Endothelial cell of umbilical vein (primary cell): ENCODE measurements around the gene CABP2. TPM values are rescaled to one million over a fixed set of nuclear protein-coding genes. Genes with fewer than 3 reads are reported as not detected.
A peak's percentile ranks its signal among the peaks of the same experiment; 100 is the strongest.

ENCODE experiments used
- BruUV-seq: library from RNA; stranded (reverse); fragments of 400-500 nt; replicated peaks from 2 replicates; lab custom pipeline; 2021; lab: Mats Ljungman, UMichigan
- CTCF ChIA-PET: fragments of 300-600, 350-600 bp; sonication (Branson Sonifier 250); formaldehyde crosslinking; loops from one replicate; lab custom pipeline; 2021; ENCODE audit warnings: antibody characterized with exemption, inconsistent platforms; lab: Charles Lee
- POLR2A ChIA-PET: fragments of 300-600, 350-600 bp; sonication (Branson Sonifier 250); formaldehyde crosslinking; loops from one replicate; lab custom pipeline; 2021; ENCODE audit warnings: antibody characterized with exemption, inconsistent platforms; lab: Charles Lee
- DNase-seq: peaks from one replicate; pipeline ENCODE4 v3.0.0-alpha.2; 2011; ENCODE audit warnings: low read depth, low spot score
- FAIRE-seq: peaks from 2 replicates; lab custom pipeline; 2011; peaks lifted over from hg19 to GRCh38; lab: Jason Lieb, UNC
- H2AFZ ChIP-seq: 2 replicates; pipeline ENCODE4 v1.6.0; 2012; ENCODE audit warnings: low read depth, low read length, control low read depth, inconsistent platforms
- H3K27ac ChIP-seq: 2 replicates; pipeline ENCODE4 v1.5.1; 2011; ENCODE audit warnings: low read depth, mild to moderate bottlenecking, control low read depth, low read length, moderate library complexity; ENCODE audit not compliant: insufficient read depth
- H3K27me3 ChIP-seq, 2 experiments: 2 replicates each; pipeline versions ENCODE4 v1.6.0 to v1.6.1; 2011; ENCODE audit warnings: low read length in 2 of 2, mixed read lengths in 1 of 2; ENCODE audit not compliant: control insufficient read depth in 2 of 2, insufficient read depth in 2 of 2
- H3K36me3 ChIP-seq, 2 experiments: 2 replicates in 1 of 2; 3 replicates in 1 of 2; pipeline ENCODE4 v1.5.1; 2011; ENCODE audit warnings: low read length in 2 of 2, mild to moderate bottlenecking in 1 of 2, moderate library complexity in 1 of 2; ENCODE audit not compliant: control insufficient read depth in 2 of 2, insufficient read depth in 2 of 2; ENCODE audit errors: extremely low read depth in 1 of 2
- H3K4me1 ChIP-seq: 3 replicates; pipeline ENCODE4 v1.5.1; 2011; ENCODE audit warnings: mild to moderate bottlenecking, low read length; ENCODE audit not compliant: control insufficient read depth, insufficient read depth; ENCODE audit errors: extremely low read depth
- H3K4me2 ChIP-seq: 2 replicates; pipeline ENCODE4 v1.6.1; 2011; ENCODE audit warnings: low read length, control low read depth, mixed read lengths; ENCODE audit not compliant: insufficient read depth
- H3K4me3 ChIP-seq, 3 experiments: fragments of 200-600 bp in 1 of 3; sonication (generic), shearing (Covaris generic) in 1 of 3; replicated peaks in 1 of 3; 2 replicates each; pipeline ENCODE4 v1.5.1; 2011 to 2016; ENCODE audit warnings: control low read depth in 3 of 3, low read length in 3 of 3, mild to moderate bottlenecking in 2 of 3, inconsistent platforms in 1 of 3, low read depth in 1 of 3, moderate library complexity in 1 of 3; ENCODE audit not compliant: insufficient read depth in 1 of 3
- H3K79me2 ChIP-seq: 2 replicates; pipeline ENCODE4 v1.6.0; 2012; ENCODE audit warnings: low read length, inconsistent platforms; ENCODE audit not compliant: control insufficient read depth, insufficient read depth
- H3K9ac ChIP-seq: replicated peaks from 2 replicates; pipeline ENCODE3; 2011; ENCODE audit warnings: low read length, control low read depth; ENCODE audit not compliant: insufficient read depth; ENCODE audit errors: extremely low read depth
- H3K9me1 ChIP-seq: replicated peaks from 3 replicates; pipeline ENCODE4 v1.6.0; 2011; ENCODE audit warnings: mild to moderate bottlenecking, low read length; ENCODE audit not compliant: control insufficient read depth, insufficient read depth; ENCODE audit errors: extremely low read depth
- H3K9me3 ChIP-seq: replicated peaks from 2 replicates; pipeline ENCODE4 v1.5.1; 2012; ENCODE audit warnings: low read length, inconsistent platforms; ENCODE audit not compliant: control insufficient read depth, insufficient read depth
- H4K20me1 ChIP-seq: replicated peaks from 2 replicates; pipeline ENCODE3; 2011; ENCODE audit warnings: mild to moderate bottlenecking, low read length; ENCODE audit not compliant: control insufficient read depth, insufficient read depth; ENCODE audit errors: extremely low read depth
- CTCF ChIP-seq, 2 donors: IDR thresholded peaks; 1 replicate in 1 of 2; 2 replicates in 1 of 2; pipeline ENCODE4 v1.5.1; 2011; ENCODE audit warnings: low read length in 2 of 2, mild to moderate bottlenecking in 2 of 2, moderate library complexity in 2 of 2, control low read depth in 1 of 2, inconsistent platforms in 1 of 2, low read depth in 1 of 2; ENCODE audit not compliant: insufficient read depth in 1 of 2; ENCODE audit errors: extremely low read depth in 1 of 2
- EZH2 ChIP-seq: IDR thresholded peaks from 2 replicates; pipeline ENCODE4 v1.6.1; 2012; ENCODE audit warnings: borderline replicate concordance, low read depth, mild to moderate bottlenecking, moderate library complexity, low read length, inconsistent platforms; ENCODE audit not compliant: severe bottlenecking
- FOS ChIP-seq: IDR thresholded peaks from 2 replicates; pipeline ENCODE4 v1.6.1; 2011; ENCODE audit warnings: mild to moderate bottlenecking, low read length, moderate library complexity, borderline replicate concordance; ENCODE audit not compliant: insufficient read depth
- GATA2 ChIP-seq: IDR thresholded peaks from 2 replicates; pipeline ENCODE4 v1.7.0; 2011; ENCODE audit warnings: low read depth, mild to moderate bottlenecking, moderate library complexity, mixed read lengths, low read length; ENCODE audit not compliant: insufficient read length, insufficient read depth
- JUN ChIP-seq: IDR thresholded peaks from 2 replicates; pipeline ENCODE4 v1.6.1; 2011; ENCODE audit warnings: borderline replicate concordance, low read depth; ENCODE audit not compliant: insufficient read length, insufficient read depth
- MAX ChIP-seq: IDR thresholded peaks from 2 replicates; pipeline ENCODE4 v1.6.1; 2011; ENCODE audit not compliant: insufficient read depth, insufficient read length
- MYC ChIP-seq: IDR thresholded peaks from one replicate; pipeline ENCODE4 v1.6.1; 2011; ENCODE audit warnings: mild to moderate bottlenecking, low read depth, low read length
- POLR2A ChIP-seq: IDR thresholded peaks from 2 replicates; pipeline ENCODE4 v1.6.1; 2012; ENCODE audit warnings: low read depth, mild to moderate bottlenecking, control low read depth, low read length
- POLR2AphosphoS5 ChIP-seq: IDR thresholded peaks from 2 replicates; pipeline ENCODE4 v1.6.1; 2012; ENCODE audit warnings: low read depth, mild to moderate bottlenecking, control low read depth, low read length, moderate library complexity; ENCODE audit not compliant: insufficient read depth
- dilution Hi-C: fragments of 300-500 bp; cut with MboI; formaldehyde crosslinking; loops from one replicate; pipeline ENCODE4 v1.15.0; 2019; ENCODE audit warnings: low sequenced_read_pairs; ENCODE audit not compliant: extremely low pct_ligation_motif_present
- intact Hi-C: fragments of 100-400 bp; cut with micrococcal nuclease; formaldehyde crosslinking; loops from one replicate; pipeline ENCODE4 v1.10.0; 2022
- polyA plus RNA-seq, 4 experiments: library from polyadenylated mRNA; depleted of rRNA in 3 of 4; stranded (reverse) in 3 of 4; unstranded in 1 of 4; fragments of >200 nt; gene quantifications; 2 replicates each; pipeline versions ENCODE4 v1.2.1 to v1.2.3, GENCODE V29; 2011 to 2012; ENCODE audit warnings: missing spikeins in 1 of 4
- total RNA-seq: library from RNA; stranded (reverse); gene quantifications from 2 replicates; pipeline ENCODE4 v1.2.3, GENCODE V29; 2021

The CABP2 gene
- total and polyA plus RNA-seq, 2 donors (not counting 3 experiments of a cell fraction or from before 2014, with no cell fraction given), result not detected

DNA sequence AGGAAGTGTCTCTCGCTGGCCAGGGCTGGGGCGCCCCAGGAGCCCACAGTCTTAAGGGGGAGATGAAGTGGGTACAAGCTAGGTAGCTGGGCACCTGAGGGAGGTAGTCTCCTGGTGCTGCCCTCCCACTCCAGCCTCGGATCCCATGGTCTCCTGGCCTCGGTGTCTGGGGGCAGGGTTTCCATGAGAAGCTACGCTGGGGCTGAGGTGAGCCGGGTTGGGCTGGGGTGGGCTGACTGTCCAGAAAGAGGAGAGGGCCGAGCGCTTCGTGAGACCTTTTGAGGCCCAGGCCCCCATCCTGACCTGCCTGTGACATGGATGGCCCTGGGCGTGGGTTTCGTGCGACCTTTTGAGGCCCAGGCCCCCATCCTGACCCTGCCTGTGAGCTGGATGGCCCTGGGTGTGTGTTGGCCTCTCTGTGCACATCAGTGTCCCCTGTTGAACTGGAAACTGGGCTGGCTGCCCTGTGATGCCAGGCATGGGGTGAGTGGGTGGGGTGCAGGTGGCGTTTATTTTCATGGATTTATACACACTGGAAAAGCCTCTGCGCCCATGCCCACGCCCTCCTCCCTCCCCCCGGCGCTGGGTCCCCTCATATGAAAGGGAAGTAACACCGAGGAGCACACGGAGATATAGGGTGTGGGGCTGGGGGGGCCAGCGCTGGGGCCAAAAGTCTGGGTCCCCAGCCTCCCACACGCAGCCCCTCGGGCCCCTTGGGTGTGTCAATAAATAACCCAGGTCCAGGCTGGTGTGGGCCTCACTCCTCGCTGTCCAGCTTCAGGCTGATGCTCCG lies 31.8 kb downstream of the CABP2 start:
- Histone ChIP-seq H3K9ac (no peak overlapping the region), H3K27me3 (no peaks in the 10 kb centered on the region), H2AFZ (no peak overlapping the region), H3K27ac (no peak overlapping the region), H3K4me3 (no peak overlapping the region), H3K4me2 (no peak overlapping the region), H3K9me3 (no peaks in the 10 kb centered on the region), H3K4me1 (no peaks in the 10 kb centered on the region), H3K79me2 (no peaks in the 10 kb centered on the region), H4K20me1 (no peaks in the 10 kb centered on the region), H3K9me1 (no peaks in the 10 kb centered on the region), H3K36me3 (peaks cover 0 to 9% of the 10 kb centered on the region in 2 experiments)
- DNase-seq (no peak), FAIRE-seq (no peak)
- ChIA-PET POLR2A (no interaction called here), CTCF (interaction anchor here (1.2 to 2.6 kb wide), 2 partner anchors 90 to 134 kb away, joined by 3 to 10 read pairs; partner anchors contain the start of gene PPP1CA)
- no peak for TF ChIP-seq POLR2AphosphoS5
- no peak for TF ChIP-seq POLR2A
- TF ChIP-seq GATA2, result no peak
- no peak for TF ChIP-seq MAX
- intact Hi-C loops (no loop called here), dilution Hi-C loops (no loop called here)
- BruUV-seq, result no TSS peak

DNA sequence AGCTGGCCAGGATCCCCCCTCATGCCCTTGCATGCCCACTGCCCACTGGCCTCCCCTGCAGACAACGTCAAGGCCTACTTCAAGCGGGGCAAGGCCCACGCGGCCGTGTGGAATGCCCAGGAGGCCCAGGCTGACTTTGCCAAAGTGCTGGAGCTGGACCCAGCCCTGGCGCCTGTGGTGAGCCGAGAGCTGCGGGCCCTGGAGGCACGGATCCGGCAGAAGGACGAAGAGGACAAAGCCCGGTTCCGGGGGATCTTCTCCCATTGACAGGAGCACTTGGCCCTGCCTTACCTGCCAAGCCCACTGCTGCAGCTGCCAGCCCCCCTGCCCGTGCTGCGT lies 32.5 kb downstream of the CABP2 start:
- DNase-seq, result no peak
- no peak overlapping the region for H3K27ac ChIP-seq
- H2AFZ ChIP-seq, result no peak overlapping the region
- ChIA-PET CTCF (interaction anchor here (1.1 to 2.6 kb wide), 3 partner anchors 89 to 134 kb away, joined by 3 to 10 read pairs (median 3); partner anchors contain the start of gene PPP1CA), POLR2A (no interaction called here)
- no peak overlapping the region for H3K4me2 ChIP-seq
- no peak overlapping the region for H3K9ac ChIP-seq
- no peaks in the 10 kb centered on the region for H3K27me3 ChIP-seq
- H3K9me1 ChIP-seq, result no peaks in the 10 kb centered on the region
- TSS peak; percentile 15 for BruUV-seq
- H3K79me2 ChIP-seq, result no peaks in the 10 kb centered on the region
- intact Hi-C loops, result no loop called here
- dilution Hi-C loops, result no loop called here
- H3K4me3 ChIP-seq, result no peak overlapping the region
- no peak for FAIRE-seq
- H3K9me3 ChIP-seq, result no peaks in the 10 kb centered on the region
- H4K20me1 ChIP-seq, result no peaks in the 10 kb centered on the region
- H3K36me3 ChIP-seq, result peaks cover 0 to 9% of the 10 kb centered on the region in 2 experiments
- TF ChIP-seq MAX (no peak), MYC (no peak), EZH2 (no peak), JUN (no peak), GATA2 (no peak), CTCF (IDR thresholded peaks at IDR 0.05; ENCODE audit: extremely low read depth in 1 of 2, insufficient read depth in 1 of 2, low read depth in 1 of 2, low read length in 2 of 2) (no peak), POLR2A (no peak), POLR2AphosphoS5 (no peak), FOS (no peak)
- H3K4me1 ChIP-seq, result no peaks in the 10 kb centered on the region
